PC-9 (cell line): ENCODE data around the gene SP5.

ENCODE experiments used
- EZH2 ChIP-seq: fragments of 200-600 bp; sonication (generic); IDR thresholded peaks from 2 replicates; pipeline ENCODE4 v1.8.0; 2017; ENCODE audit warnings: antibody characterized with exemption, low read depth
- TF ChIP-seq, protein P1 (sequence below): fragments of 200-600 bp; sonication (generic); conservative IDR thresholded peaks from 2 replicates; pipeline ENCODE4 v1.6.1; 2017; ENCODE audit warnings: mixed run types, antibody characterized with exemption, mild to moderate bottlenecking, moderate library complexity

DNA sequence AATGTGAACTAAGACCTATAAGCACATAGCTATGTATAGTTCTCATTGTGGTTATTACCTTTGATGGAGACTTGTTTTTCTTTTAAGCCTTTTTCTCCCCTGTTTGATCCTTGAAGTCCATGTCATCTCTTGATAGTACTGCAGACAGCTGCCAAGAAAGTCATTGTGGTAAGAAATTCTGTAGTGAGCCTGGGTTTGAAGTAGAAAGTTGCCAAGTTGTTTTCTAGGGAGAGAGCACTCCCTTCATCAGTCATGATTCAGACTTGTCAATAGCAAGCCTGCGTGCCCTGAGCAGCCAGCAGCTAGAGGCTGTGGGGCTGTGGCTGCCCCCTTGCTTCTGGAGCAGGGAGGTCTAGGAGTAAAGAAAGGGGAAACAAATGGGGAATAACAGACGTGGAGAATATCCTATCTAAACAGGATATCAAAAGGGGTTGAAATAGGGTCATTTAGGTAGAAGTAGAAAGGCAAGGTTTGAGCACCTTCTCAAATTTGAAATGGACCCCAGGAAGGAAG lies 8.4 kb downstream of the SP5 start:
- TF ChIP-seq, protein P1, sequence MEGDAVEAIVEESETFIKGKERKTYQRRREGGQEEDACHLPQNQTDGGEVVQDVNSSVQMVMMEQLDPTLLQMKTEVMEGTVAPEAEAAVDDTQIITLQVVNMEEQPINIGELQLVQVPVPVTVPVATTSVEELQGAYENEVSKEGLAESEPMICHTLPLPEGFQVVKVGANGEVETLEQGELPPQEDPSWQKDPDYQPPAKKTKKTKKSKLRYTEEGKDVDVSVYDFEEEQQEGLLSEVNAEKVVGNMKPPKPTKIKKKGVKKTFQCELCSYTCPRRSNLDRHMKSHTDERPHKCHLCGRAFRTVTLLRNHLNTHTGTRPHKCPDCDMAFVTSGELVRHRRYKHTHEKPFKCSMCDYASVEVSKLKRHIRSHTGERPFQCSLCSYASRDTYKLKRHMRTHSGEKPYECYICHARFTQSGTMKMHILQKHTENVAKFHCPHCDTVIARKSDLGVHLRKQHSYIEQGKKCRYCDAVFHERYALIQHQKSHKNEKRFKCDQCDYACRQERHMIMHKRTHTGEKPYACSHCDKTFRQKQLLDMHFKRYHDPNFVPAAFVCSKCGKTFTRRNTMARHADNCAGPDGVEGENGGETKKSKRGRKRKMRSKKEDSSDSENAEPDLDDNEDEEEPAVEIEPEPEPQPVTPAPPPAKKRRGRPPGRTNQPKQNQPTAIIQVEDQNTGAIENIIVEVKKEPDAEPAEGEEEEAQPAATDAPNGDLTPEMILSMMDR = no peak
- no peak for TF ChIP-seq EZH2
